ENCODE results near the gene IQCH.

DNA sequence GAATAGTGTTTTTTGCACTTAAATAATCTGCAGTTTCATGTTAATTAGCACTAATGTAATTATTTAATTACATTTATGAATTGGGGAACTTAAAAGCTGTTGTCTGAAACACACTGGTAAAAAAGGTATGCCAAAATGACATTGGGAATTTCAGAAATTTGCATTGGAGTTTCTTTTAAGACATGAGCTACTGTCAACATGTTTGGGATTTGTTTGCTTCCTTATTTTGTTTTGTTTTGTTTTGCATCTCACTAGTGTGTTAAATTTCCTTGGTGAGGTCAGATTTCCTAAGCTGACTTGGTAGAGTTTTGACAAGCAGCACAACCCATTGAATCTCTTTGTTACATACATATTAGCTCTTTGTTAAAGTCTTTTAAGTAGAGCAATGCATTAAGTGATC lies 119.4 kb downstream of the IQCH start:
- TF ChIP-seq ZNF462 (CRISPR knock-in tag; IDR thresholded peaks at IDR 0.05) (no peak), CREB1 (CRISPR knock-in tag; IDR thresholded peaks at IDR 0.05; ENCODE audit: low read depth) (no peak), CTCF (conservative IDR thresholded peaks at IDR 0.05; ENCODE audit: low read depth in 2 of 2) (no peak), POLR2AphosphoS5 (IDR thresholded peaks at IDR 0.05; ENCODE audit: low read depth) (no peak), REST (IDR thresholded peaks at IDR 0.05; ENCODE audit: unreplicated experiment) (no peak), EZH2 (IDR thresholded peaks at IDR 0.05; ENCODE audit: low read depth, unreplicated experiment) (no peak), JUNB (IDR thresholded peaks at IDR 0.05; ENCODE audit: unreplicated experiment) (no peak), EZH2phosphoT487 (IDR thresholded peaks at IDR 0.05; ENCODE audit: unreplicated experiment) (no peak), ETS1 (IDR thresholded peaks at IDR 0.05) (no peak), NANOG (IDR thresholded peaks at IDR 0.05; ENCODE audit: borderline replicate concordance) (no peak), ZNF114 (CRISPR knock-in tag; IDR thresholded peaks at IDR 0.05) (no peak), STAT1 (IDR thresholded peaks at IDR 0.05; ENCODE audit: unreplicated experiment) (no peak)
